Activated CD4-positive, alpha-beta T cell treated with anti-CD3 and anti-CD28 coated beads for 24 hours (primary cell): ENCODE data around the gene TREH.
"Not testable (repeated sequence)": the region's sequence is repeated elsewhere in the genome, so short reads cannot be mapped to it uniquely, and the experiment has no call there.

Experiments used
- DNase-seq, 2 donors: peaks; one replicate each; pipeline ENCODE4 v3.0.0-alpha.2; 2020; ENCODE audit warnings: low read depth in 2 of 2

TREH gene

DNA sequence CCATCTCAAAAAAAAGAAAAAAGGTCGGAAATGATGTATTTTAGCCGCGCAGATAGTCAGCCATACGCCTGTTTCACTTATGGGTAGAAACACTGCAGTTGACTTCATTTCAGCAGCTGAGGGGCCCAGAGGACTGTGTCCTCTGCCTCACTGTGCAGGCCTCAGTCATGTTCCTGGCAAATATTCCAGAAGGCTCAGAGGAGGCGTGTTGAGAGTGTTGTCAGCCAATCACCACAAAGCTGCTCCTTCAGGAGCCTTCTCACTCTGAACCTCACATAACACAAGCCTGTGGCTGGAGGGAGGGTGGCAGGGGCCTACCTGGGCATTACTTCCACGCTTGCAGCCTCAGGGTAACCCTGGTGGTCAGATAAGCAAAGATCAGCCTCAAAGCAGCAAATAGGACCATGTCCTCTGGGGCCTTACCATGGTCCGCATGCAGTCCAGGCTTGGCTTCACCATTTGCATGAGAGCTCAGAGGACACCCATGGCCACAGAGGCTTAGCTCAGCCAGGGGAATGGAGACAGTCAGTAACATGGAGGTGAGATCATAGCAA, 17.3 kb upstream of the TREH start:
- DNase-seq, result no peak

DNA sequence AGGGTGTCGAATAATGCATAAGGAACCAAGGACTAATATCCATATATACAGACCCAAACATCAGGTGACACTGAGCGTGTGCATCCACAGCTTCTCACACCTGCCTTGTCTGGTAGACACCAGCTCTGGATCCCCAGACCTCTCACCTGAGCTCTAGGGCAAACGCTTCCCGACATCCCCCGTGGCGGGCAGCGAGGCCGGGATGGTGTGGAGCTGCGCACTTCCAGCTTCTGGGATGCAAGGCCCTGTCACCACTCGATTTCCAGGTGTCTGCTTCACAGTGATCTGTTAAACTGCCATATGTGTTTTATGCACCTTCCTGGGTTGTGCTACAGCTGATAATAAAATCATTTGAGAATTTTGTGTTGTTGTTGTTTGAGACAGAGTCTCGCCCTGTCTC, 15.3 kb upstream of the TREH start:
- no peak for DNase-seq

DNA sequence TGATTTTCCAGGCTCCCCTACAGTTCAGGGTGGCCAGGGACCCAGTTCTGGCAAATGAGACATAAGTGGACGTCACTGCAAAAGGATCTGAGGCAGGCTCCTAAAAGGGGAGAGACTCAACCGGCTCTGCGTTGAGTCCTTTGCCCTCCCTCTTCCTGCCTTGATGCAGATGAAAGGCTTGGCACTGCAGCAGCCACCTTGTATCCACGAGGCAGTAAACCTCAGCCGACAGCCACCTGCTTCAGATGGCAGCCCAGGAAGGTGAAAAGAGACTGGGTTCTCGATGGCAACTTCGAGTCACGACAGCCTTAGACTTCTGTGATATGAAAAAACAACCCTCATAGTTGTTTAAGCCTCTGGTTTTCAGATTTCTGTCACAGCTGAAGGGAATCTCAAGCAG, 14.7 kb upstream of the TREH start:
- no peak for DNase-seq

DNA sequence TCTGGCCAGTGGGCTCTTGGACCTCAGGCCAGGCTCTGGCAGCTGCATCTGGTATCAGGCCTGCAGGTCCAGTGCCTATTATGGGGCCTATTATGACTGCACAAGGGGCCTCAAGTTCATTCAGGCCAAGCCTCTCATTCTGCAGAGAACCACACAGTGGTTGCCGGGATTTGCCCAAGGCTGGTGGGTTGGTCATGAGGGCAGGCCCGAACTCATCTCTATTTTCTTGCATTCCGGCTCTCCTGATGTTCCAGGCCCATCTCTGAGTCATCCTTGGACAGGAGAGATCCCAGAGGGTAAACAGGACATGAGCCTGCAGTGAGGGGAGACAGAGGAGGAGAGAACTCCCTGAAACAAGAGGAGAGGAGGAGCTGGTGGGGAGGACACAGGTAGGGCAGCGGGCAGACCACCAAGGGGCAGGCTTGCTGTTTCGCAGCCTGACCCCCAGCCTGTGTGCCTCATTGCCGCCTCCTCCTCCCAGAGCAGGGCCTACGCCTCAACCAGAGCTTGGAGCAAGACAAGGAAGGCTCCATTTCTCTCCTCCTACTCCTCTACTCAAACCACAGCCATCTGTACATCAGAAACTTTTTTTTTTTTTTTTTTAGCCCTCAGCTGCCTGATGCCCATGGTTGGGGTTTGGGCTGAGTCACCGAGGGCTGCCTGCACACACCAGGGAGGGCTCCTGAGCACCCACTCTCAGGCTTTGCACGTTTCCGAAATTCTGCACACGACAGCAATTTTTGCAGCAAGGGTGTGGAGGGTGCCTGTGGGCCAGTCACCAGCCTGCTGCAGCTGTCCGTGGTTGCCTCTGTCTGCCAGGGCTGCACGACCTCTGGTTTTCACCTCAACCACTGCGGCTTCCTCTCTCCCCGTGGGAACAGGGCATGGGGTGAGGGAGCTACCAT, 12.7 kb upstream of the TREH start:
- DNase-seq, result peak; percentile 40 to 43

DNA sequence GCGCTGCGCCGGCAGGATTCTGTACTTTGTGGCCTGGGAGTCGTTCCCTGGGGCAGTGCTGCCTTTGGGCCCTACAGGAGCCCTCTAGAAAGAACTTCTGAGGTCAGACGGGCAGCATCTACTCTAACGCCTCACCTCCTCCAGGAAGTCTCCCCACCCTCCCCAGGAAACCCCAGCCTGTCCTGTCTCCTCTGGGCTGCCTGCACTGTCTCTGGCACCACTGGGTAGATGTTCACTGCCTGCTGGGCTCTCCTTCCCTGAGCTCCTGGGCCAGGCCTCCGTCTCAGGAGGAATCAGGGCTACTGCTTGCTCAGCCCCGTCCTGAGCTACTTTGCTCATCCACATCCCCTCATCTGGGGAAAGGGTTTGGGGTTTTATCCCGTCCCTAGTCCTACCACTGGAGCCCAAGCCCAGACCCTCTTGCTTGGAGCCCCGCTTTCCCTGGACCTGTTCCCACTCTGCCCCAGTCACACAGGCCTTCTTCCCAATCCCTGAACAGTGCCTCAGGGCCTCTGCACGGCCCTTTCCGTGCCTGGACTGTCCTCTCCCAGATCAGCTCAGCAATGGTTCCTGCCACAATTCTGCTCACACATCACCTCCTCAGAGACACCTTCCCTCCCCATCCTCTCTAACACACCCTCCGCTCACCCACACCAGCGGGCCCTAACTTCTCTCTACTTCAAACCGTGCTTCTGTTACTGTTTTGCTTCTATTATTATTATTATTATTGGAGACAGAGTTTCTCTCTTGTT, 11.3 kb upstream of the TREH start:
- no peak for DNase-seq

DNA sequence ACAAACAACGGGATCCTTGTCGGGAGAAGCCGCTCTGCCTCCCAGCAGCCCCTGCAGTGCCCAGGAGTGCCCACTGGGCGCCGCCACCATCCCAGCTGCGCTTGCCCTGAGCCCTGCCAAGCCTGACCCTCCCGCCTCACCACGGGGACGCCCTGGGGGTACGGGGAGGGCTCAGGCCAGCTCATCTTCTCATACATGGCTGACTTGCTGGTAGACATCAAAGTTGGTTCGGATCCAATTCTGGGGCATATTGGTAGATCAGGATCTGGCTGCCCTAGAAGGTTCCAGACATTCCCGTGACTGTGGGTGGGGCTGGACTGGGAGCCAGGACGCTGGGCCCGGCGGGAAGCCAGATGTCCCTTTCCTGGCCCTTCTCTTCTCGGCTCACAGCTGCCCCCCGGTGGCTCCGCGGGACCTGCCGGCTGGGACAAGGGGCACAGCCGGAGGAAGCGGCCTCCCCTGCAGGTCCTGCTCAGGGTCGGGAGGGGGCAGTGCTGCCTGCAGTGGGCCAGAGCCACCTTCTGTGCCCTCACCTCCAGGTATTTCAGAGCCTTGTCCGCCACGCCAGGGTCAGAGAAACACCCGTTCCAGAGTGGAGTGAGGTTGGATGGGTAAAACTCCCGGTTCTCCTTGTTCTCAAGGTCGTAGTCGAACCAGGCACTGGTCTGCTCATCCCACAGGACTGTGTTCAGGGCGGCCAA, 10.6 kb upstream of the TREH start:
- peak; percentile 76 to 79 for DNase-seq

DNA sequence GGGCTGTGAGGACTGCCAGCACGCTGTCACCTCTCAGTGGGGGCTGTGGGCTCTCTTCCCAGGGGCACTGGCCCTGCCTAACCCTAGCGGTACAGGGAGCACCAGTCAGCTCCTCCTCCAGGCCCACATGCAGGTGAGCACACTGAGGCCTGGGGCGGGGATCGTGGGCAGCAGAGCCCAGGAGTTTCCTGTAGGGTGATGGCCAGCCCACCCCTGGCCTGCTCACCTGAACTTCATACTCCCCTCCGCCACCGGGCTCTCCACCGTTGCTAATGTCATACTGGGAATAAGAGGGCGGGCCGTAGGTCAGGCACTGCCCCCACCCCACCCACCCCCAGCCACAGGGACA, 10.0 kb upstream of the TREH start:
- DNase-seq, result no peak

DNA sequence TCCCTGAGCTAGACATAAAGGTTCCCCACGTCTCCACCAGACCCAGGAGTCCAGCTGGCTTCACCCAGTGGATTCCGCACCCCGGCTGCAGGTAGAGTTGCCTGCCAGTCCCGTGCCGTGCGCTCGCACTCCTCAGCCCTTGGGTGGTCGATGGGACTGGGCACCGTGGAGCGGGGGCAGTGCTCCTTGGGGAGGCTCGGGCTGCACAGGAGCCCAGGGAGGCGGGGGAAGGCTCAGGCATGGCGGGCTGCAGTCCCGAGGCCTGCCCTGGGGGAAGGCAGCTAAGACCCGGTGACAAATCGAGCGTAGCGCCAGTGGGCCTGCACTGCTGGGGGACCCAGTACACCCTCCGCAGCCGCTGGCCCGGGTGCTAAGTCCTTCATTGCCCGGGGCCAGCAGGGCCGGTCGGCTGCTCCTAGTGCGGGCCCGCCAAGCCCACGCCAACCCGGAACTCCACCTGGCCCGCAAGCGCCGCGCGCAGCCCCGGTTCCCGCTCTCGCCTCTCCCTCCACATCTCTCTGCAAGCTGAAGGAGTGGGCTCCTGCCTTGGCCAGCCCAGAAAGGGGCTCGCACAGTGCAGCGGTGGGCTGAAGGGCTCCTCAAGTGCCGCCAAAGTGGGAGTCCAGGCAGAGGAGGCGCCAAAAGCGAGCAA, 9.5 kb upstream of the TREH start:
- no peak for DNase-seq

DNA sequence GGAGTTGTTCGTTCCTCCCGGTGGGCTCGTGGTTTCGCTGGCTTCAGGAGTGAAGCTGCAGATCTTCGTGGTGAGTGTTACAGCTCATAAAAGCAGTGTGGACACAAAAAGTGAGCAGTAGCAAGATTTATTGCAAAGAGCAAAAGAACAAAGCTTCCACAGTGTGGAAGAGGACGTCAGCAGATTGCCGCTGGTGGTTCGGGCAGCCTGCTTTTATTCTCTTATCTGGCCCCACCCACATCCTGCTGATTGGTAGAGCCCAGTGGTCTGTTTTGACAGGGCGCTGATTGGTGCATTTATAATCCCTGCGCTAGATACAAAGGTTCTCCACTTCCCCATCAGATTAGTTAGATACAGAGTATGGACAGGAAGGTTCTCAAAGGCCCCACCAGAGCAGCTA, 8.9 kb upstream of the TREH start:
- DNase-seq, result not testable (repeated sequence)

DNA sequence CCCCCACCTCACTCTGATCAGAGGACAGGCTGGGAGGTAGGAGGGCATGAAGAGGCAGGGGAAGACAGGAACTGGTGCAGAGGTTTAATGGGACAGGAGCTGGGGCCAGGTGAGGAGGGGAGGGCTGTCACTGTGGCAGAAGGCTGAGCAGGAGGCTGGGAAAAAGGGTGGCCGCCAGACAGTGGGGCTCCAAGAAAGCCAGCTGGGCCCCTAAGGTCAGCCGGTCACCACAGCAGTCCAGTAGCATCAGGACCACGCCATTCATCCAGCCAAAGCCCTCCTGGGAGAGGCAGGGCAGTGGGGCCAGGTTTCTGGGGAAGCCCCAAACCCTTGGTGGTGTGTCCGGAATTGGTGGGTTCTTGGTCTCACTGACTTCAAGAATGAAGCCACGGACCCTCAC, 8.5 kb upstream of the TREH start:
- DNase-seq, result no peak

DNA sequence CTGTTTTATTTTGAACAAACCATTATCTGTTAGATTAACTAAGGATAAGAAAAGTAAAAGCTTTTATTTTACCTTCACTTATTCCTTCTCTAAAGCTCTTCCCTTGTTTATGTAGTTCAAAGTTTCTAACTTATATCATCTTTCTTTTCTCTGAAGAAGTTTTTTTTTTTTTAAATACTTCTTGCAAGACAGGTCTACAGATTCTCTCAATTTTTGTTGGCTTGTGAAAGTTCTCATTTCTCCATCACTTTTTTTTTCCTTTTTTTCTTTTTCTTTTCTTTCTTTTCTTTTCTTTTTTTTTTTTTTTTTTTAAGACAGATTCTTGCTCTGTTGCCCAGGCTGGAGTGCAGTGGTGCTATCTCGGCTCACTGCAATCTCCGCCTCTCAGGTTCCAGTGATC, 4.7 kb upstream of the TREH start:
- no peak for DNase-seq

DNA sequence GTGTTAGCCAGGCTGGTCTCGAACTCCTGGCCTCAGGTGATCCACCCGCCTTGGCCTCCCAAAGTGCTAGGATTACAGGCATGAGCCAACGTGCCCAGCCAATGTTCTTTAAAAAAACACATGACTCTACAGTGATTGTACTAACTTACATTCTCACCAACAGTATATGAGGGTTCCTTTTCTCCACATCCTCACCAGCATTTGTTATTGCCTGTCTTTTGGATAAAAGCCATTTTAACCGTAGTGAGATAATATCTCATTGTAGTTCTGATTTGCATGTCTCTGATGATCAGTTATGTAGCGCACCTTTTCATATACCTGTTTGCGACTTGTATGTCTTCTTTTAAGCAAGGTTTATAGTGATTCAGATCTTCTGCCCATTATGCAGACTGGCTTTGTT, 3.5 kb upstream of the TREH start:
- DNase-seq, result not testable (repeated sequence)

DNA sequence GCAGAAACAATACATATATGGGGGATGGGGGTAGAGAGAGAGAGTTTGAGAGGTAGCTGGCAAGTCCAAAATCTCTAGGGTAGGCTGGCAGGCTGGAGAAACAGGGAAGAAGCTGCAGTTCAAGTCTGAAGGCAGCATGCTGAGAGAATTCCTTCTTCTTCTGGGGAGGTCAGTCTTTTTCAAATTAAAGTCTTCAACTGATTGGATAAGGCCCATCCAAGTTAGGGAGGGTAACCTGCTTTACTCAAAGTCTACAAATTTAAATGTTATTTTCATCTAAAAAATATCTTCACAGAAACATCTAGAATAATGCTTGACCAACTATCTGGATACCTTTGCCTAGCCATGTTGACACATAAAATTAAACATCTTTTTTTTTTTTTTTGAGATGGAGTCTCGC, 2.9 kb upstream of the TREH start:
- DNase-seq, result no peak

DNA sequence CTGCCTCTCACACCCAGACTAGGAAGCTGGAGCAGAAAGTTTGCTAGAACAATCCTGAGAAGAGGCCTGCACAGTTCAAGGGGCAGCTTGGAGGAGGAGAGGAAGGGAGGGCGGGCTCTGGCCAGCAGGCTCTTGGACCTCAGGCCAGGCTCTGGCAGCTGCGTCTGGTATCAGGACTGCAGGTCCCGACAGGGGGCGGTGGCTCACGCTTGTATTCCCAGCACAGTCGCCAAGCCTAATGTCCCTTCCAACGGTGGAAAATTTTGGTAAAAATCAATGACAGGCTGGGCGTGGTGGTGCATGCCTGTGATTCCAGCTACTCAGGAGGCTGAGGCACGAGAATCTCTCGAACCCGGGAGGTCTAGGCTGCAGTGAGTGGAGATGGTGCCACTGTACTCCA, 542 bp downstream of the TREH start:
- DNase-seq, result not testable (repeated sequence)

DNA sequence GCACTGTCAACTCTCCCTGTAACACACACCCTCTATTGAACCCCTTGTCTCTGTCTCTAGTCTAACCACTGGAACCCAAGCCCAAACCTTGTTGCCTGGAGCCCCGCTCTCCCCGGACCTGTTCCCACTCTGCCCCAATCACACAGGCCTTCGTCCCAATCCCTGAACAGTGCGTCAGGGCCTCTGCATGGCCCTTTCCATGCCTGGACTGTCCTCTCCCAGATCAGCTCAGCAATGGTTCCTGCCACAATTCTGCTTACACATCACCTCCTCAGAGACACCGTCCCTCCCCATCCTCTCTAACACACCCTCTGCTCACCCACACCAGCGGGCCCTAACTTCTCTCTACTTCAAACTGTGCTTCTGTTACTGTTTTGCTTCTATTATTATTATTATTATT, 1.5 kb downstream of the TREH start:
- no peak for DNase-seq

DNA sequence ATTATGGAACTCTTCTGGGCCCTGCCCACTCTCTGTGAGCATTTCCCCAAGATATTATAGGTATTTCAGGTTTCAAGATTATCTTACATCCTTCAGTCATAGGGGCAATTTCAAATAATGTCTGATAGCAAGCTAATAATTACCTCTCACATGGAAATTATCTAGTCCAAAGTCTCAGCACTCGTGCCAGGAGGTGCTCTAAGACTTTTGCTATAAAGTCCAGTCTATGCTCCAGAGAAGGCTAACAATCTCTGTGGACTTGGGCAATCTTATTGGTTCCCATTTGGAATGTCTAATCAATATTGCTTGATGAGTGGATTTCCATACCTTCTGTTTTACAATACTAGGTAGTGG, 5.4 kb downstream of the TREH start:
- no peak for DNase-seq

DNA sequence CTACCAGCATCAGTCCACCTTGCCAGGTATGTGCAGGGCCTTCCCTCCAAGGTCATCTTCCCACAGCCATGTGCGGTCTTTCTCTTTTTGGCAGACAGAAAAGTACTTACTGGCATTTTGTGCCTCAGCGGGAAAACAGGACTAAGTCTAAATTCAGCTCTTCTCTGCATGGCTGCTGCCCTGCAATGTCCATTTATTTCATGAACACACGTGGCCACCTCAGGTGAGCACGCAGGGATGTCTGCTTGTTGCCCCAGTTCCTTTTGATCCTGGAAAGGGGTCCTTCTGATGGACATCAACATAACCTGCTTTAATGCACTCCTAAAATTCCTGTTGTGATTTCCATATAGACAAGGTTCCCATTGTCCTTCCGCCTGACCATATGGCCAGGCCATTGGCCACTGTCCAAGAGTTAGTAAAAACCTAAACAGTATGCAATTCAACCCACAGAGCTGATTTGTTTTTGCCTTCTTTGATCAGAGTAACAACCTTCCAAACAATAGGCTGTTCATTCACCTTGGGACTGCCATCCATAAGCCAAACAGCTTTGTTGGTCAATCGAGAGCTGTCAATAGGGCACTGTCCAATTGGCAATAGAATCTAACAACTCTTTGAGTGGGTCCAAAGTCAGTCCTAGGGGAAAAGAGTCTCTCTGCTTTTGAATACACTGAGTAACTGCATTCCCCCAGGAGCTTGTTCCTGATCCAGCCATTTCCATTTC, 5.9 kb downstream of the TREH start:
- no peak for DNase-seq

DNA sequence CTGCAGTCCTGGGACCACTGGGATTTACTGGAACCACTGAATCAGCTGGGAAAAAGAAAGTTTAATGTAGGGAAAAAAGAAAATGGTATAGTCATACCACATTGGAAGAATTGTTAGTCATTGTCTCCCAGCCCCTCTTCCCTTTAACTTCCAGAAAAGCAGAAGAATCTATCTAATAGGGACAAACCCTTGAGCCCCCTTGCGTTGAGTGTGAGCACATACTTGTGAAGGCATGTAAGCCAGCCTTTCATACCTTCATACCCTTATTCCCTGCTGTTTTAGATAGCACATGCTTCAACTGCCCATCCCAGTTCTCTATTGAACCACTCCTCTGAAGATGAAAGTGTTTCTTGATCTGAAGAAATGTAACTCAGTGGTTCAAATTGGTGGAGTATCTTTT, 6.6 kb downstream of the TREH start:
- no peak for DNase-seq

DNA sequence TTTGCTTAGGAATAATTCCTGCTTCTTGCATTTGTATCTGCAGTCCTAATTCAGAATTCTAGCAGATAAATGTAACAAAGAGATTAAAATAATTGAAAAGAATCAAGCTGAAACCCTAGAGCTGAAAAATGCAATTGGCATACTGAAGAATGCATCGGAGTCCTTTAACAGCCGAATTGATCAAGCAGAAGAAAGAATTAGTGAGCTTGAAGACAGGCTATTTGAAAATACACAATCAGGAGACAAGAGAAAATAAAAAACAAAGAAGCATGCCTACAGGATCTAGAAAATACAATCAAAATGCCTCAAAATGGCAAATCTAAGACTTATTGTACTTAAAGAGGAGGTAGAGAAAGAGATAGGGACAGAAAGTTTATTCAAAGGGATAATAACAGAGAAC, 8.2 kb downstream of the TREH start:
- DNase-seq, result no peak

DNA sequence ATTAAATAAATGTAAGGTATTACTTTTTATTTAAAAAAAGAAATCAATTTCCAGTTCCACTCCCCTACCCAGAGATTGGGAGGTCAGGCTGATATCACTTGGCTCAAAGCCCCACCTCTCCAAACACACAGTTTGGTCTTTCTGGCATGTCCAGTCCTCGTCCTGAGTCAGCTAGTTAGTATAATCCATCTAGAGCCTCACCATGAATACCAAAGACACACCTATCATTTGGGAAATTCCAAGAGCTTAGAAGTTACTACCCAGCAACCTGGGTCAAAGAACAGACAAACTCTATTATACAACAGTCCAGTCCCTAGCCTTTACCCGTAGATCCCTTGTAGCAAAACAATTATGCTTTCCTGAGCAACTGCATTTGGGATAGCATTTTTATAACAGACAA, 9.4 kb downstream of the TREH start:
- DNase-seq, result no peak

DNA sequence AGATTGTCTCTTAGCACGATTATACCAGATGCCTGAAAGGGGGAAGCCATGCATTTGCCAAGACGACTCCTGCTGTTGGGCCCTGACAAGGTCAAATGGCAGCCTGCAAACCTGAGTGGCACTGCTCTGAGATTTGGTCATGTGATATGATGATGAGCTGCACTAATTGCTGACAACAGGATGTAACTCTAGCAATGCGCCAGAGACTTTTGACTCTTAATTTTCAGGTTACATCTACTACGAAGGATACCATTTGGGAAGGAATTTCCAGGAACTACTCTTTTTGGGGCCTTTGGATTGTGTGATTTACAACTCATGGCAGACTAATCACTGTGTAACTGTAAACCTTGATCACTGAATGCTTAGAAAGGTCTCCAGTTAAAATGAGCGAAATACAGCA, 13.1 kb downstream of the TREH start:
- DNase-seq, result no peak
